ENCODE results near the gene AK9.

The AK9 gene

DNA sequence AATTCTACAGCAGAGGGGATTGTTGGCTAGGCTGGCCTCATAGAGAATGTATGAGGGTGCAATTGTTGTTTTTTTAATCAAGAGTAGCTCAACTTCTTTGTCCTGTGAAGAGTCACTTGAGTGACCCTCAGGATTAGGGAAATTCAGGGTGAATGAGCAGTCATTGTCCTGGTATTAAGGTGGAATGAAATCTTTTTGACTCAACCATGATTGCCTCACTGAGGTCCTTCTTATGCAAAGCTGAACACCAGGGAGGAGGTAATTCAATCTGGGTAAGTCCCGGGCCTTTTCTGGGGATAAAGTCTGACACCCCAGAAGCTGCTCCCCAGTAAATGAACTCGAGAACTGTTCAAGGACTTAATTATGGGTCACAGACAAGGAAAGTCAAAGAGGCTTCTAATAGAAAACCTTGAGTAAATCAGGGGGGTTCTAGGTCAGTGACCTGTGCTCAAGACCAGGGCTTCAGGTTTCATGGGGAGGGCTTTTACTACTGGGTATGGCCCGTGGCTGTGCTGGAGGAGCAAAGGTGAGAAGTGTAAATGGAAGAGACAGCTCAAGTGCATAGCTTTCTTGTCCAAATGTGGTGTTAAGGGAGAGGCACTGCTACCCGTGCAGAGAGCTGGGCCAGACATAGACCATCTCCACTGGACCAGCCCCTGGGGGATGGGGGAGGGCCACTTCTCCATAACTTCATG, 182.7 kb downstream of the AK9 start:
- Histone ChIP-seq H3K79me2 (ENCODE audit: control insufficient read depth, insufficient read depth, low read length) (no peaks in the 10 kb centered on the region), H3K36me3 (ENCODE audit: control insufficient read depth, insufficient read depth, low read length) (no peaks in the 10 kb centered on the region), H3K18ac (ENCODE audit: low read length) (no peak overlapping the region), H2AK5ac (ENCODE audit: low read length) (no peak overlapping the region), H2BK120ac (ENCODE audit: low read depth, low read length) (no peak overlapping the region), H4K8ac (ENCODE audit: low read depth, low read length) (no peak overlapping the region), H3K4me1 (ENCODE audit: control insufficient read depth, low read depth, low read length) (no peaks in the 10 kb centered on the region), H3K4me2 (ENCODE audit: low read length) (no peak overlapping the region), H3K23ac (ENCODE audit: low read length) (no peak overlapping the region), H3K27me3 (ENCODE audit: insufficient read depth, low read length, poor library complexity) (no peaks in the 10 kb centered on the region), H3K4me3 (ENCODE audit: low read length) (no peak overlapping the region), H3K9ac (ENCODE audit: low read length) (no peak overlapping the region), H4K5ac (ENCODE audit: low read length) (no peak overlapping the region), H3K79me1 (ENCODE audit: low read length) (no peaks in the 10 kb centered on the region), H2BK15ac (replicated peaks; ENCODE audit: low read depth) (no peak overlapping the region), H2BK5ac (ENCODE audit: low read length) (no peak overlapping the region), H3K56ac (ENCODE audit: low read length) (no peak overlapping the region), H3K27ac (ENCODE audit: low read depth, low read length) (no peak overlapping the region), H3K4ac (ENCODE audit: low read depth, low read length) (no peak overlapping the region)
- DNase-seq, result no peak
- no CpG with 5 or more reads among the region's 4 CpGs for WGBS (ENCODE audit: extremely low coverage, insufficient coverage, low lambda C conversion rate)

DNA sequence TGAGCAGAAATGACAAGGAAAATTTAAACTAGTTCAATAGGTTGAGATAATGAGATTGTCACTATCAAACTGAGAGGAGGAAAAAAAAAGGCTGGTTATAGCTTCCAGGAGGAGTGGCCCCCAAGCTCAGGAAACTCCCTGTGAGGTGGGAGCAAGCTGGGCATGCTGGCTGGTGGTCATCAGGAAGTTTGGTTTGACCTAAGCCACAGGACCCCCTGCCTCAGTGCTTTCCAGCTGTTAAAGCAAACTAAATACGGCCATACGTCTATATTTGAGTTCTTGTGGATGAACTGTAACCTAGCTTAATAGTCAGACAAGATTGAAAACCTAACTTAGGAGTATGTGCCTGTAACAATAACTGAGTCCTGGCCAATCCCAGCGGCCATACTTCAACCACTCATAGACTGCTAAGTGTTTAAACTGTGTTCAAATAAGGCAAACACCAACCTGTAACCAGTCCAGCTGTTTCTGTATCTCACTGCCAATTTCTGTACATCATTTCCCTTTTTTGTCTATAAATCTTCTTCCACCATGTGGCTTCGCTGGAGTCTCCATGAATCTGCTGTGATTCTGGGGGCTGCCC, 183.4 kb downstream of the AK9 start:
- Histone ChIP-seq H3K18ac (ENCODE audit: low read length) (no peak overlapping the region), H4K8ac (ENCODE audit: low read depth, low read length) (no peak overlapping the region), H2BK15ac (replicated peaks; ENCODE audit: low read depth) (no peak overlapping the region), H3K23ac (ENCODE audit: low read length) (no peak overlapping the region), H2BK5ac (ENCODE audit: low read length) (no peak overlapping the region), H3K4me3 (ENCODE audit: low read length) (no peak overlapping the region), H3K4me2 (ENCODE audit: low read length) (no peak overlapping the region), H3K36me3 (ENCODE audit: control insufficient read depth, insufficient read depth, low read length) (no peaks in the 10 kb centered on the region), H2BK120ac (ENCODE audit: low read depth, low read length) (no peak overlapping the region), H3K27ac (ENCODE audit: low read depth, low read length) (no peak overlapping the region), H3K79me1 (ENCODE audit: low read length) (no peaks in the 10 kb centered on the region), H3K9ac (ENCODE audit: low read length) (no peak overlapping the region), H3K56ac (ENCODE audit: low read length) (no peak overlapping the region), H4K5ac (ENCODE audit: low read length) (no peak overlapping the region), H3K27me3 (ENCODE audit: insufficient read depth, low read length, poor library complexity) (no peaks in the 10 kb centered on the region), H3K4me1 (ENCODE audit: control insufficient read depth, low read depth, low read length) (no peaks in the 10 kb centered on the region), H3K4ac (ENCODE audit: low read depth, low read length) (no peak overlapping the region), H3K79me2 (ENCODE audit: control insufficient read depth, insufficient read depth, low read length) (no peaks in the 10 kb centered on the region), H2AK5ac (ENCODE audit: low read length) (no peak overlapping the region)
- WGBS (ENCODE audit: extremely low coverage, insufficient coverage, low lambda C conversion rate), result no CpG with 5 or more reads among the region's 4 CpGs
- DNase-seq, result no peak

DNA sequence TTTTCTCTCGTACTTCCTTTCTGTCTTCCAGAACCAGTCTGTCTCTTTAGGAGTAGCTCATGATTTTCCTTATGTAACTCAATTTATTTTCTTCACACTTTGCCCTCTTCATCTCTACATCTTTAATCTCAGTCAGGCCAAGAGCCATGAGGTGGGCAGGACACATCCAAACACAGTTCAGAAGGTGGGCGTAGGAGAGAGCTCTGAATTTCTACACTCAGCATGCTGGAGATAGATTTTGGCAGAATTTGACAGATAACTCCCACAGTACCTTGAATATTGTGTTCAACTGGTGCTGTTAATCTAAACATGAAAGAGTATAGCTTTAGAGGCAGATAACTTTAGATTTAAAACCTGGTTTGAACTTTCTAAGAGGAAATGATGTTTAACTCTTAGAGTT, 184.2 kb downstream of the AK9 start:
- Histone ChIP-seq H3K56ac (ENCODE audit: low read length) (no peak overlapping the region), H3K4ac (ENCODE audit: low read depth, low read length) (no peak overlapping the region), H4K8ac (ENCODE audit: low read depth, low read length) (no peak overlapping the region), H3K9ac (ENCODE audit: low read length) (no peak overlapping the region), H2BK5ac (ENCODE audit: low read length) (no peak overlapping the region), H3K27ac (ENCODE audit: low read depth, low read length) (no peak overlapping the region), H3K79me2 (ENCODE audit: control insufficient read depth, insufficient read depth, low read length) (no peaks in the 10 kb centered on the region), H3K18ac (ENCODE audit: low read length) (no peak overlapping the region), H3K36me3 (ENCODE audit: control insufficient read depth, insufficient read depth, low read length) (no peaks in the 10 kb centered on the region), H2BK15ac (replicated peaks; ENCODE audit: low read depth) (no peak overlapping the region), H4K5ac (ENCODE audit: low read length) (no peak overlapping the region), H2BK120ac (ENCODE audit: low read depth, low read length) (no peak overlapping the region), H2AK5ac (ENCODE audit: low read length) (no peak overlapping the region), H3K4me2 (ENCODE audit: low read length) (no peak overlapping the region), H3K4me3 (ENCODE audit: low read length) (no peak overlapping the region), H3K27me3 (ENCODE audit: insufficient read depth, low read length, poor library complexity) (no peaks in the 10 kb centered on the region), H3K79me1 (ENCODE audit: low read length) (no peaks in the 10 kb centered on the region), H3K4me1 (ENCODE audit: control insufficient read depth, low read depth, low read length) (no peaks in the 10 kb centered on the region), H3K23ac (ENCODE audit: low read length) (no peak overlapping the region)
- DNase-seq, result no peak
- no CpG with 5 or more reads among the region's 2 CpGs for WGBS (ENCODE audit: extremely low coverage, insufficient coverage, low lambda C conversion rate)

DNA sequence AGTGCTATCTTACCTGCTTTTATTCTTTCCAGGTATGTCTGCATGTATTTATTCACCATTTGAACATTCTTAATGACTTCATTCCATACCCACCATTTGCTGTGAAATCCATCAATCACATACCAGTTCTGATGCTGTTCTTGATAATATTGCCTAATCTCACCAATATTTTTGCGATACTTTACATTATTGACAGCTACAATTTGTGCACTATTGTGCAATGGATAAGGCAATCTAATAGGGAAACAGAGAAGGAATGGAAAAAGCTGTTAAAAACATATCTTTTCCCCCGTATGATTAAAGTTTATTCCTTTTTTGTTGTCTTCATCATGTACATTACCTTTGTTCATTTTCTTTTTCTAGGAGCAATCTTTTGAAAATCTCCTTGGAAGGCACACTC, 184.7 kb downstream of the AK9 start:
- Histone ChIP-seq H2BK15ac (replicated peaks; ENCODE audit: low read depth) (no peak overlapping the region), H3K27me3 (ENCODE audit: insufficient read depth, low read length, poor library complexity) (no peaks in the 10 kb centered on the region), H2AK5ac (ENCODE audit: low read length) (no peak overlapping the region), H3K9ac (ENCODE audit: low read length) (no peak overlapping the region), H3K4me2 (ENCODE audit: low read length) (no peak overlapping the region), H4K8ac (ENCODE audit: low read depth, low read length) (no peak overlapping the region), H3K23ac (ENCODE audit: low read length) (no peak overlapping the region), H2BK120ac (ENCODE audit: low read depth, low read length) (no peak overlapping the region), H3K36me3 (ENCODE audit: control insufficient read depth, insufficient read depth, low read length) (no peaks in the 10 kb centered on the region), H3K79me1 (ENCODE audit: low read length) (no peaks in the 10 kb centered on the region), H3K79me2 (ENCODE audit: control insufficient read depth, insufficient read depth, low read length) (no peaks in the 10 kb centered on the region), H3K4me3 (ENCODE audit: low read length) (no peak overlapping the region), H3K4me1 (ENCODE audit: control insufficient read depth, low read depth, low read length) (no peaks in the 10 kb centered on the region), H2BK5ac (ENCODE audit: low read length) (no peak overlapping the region), H4K5ac (ENCODE audit: low read length) (no peak overlapping the region), H3K56ac (ENCODE audit: low read length) (no peak overlapping the region), H3K27ac (ENCODE audit: low read depth, low read length) (no peak overlapping the region), H3K18ac (ENCODE audit: low read length) (no peak overlapping the region), H3K4ac (ENCODE audit: low read depth, low read length) (no peak overlapping the region)
- no peak for DNase-seq
- WGBS (ENCODE audit: extremely low coverage, insufficient coverage, low lambda C conversion rate), result no CpG with 5 or more reads among the region's 2 CpGs

DNA sequence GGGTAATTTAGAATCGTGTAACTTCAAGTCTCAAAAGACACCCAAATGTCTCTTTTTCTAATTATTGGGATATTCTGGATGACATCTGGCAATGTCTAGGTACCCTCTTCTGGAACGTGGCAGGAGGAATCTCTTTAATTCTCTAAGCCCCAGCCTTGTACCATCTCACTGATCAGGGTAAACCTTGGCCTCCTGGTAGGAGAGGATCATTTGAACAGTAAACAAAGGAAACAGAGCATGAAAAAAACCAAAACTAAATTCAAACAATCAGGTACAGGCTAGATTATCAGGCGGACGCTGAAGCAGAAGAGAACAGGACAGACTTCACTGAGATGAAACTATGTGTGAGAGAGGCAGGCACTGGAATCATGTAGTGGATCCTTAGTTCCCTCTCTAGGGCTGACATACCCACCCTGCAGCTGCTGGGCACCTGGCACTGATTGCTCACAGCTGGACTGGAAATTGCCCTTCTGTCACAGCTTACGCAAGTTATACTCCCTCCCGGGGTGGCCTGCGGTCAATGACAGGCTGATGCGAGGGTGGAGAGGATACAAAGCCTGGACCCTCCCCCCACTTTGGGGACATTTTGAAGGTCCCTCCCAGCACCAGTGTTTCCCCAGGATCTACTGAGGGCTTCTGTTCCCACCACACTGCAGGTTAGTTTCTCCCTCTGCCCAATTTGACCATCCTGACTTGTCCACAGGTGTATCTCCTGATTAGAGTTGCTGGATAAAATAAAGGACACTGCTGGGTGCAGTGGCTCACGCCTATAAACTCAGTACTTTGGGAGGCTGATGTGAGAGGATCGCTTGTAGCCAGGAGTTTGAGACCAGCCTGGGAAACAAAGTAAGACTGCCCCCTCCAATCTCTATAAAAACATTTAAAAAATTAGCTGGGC, 187.4 kb downstream of the AK9 start:
- H3K18ac ChIP-seq (ENCODE audit: low read length), result no peak overlapping the region
- no peaks in the 10 kb centered on the region for H3K36me3 ChIP-seq (ENCODE audit: control insufficient read depth, insufficient read depth, low read length)
- H3K4me2 ChIP-seq (ENCODE audit: low read length), result no peak overlapping the region
- WGBS (ENCODE audit: extremely low coverage, insufficient coverage, low lambda C conversion rate), result no CpG with 5 or more reads among the region's 10 CpGs
- no peaks in the 10 kb centered on the region for H3K27me3 ChIP-seq (ENCODE audit: insufficient read depth, low read length, poor library complexity)
- H3K27ac ChIP-seq (ENCODE audit: low read depth, low read length), result no peak overlapping the region
- H3K9ac ChIP-seq (ENCODE audit: low read length), result no peak overlapping the region
- H2BK5ac ChIP-seq (ENCODE audit: low read length), result no peak overlapping the region
- H3K56ac ChIP-seq (ENCODE audit: low read length), result no peak overlapping the region
- no peak overlapping the region for H3K4me3 ChIP-seq (ENCODE audit: low read length)
- no peak overlapping the region for H3K4ac ChIP-seq (ENCODE audit: low read depth, low read length)
- H3K79me2 ChIP-seq (ENCODE audit: control insufficient read depth, insufficient read depth, low read length), result no peaks in the 10 kb centered on the region
- H3K4me1 ChIP-seq (ENCODE audit: control insufficient read depth, low read depth, low read length), result no peaks in the 10 kb centered on the region
- no peaks in the 10 kb centered on the region for H3K79me1 ChIP-seq (ENCODE audit: low read length)
- no peak overlapping the region for H2BK15ac ChIP-seq (replicated peaks; ENCODE audit: low read depth)
- H2AK5ac ChIP-seq (ENCODE audit: low read length), result no peak overlapping the region
- H4K8ac ChIP-seq (ENCODE audit: low read depth, low read length), result no peak overlapping the region
- no peak for DNase-seq
- H2BK120ac ChIP-seq (ENCODE audit: low read depth, low read length), result no peak overlapping the region
- no peak overlapping the region for H4K5ac ChIP-seq (ENCODE audit: low read length)
- H3K23ac ChIP-seq (ENCODE audit: low read length), result no peak overlapping the region

Data from mesendoderm (in vitro differentiated cells).